GM21529 (cell line): ENCODE measurements around the gene PPP1R12B.
"Not testable (repeated sequence)": the region's sequence is repeated elsewhere in the genome, so short reads cannot be mapped to it uniquely, and the experiment has no call there.

Experiments used
- ATAC-seq: cut with Tn5 transposase; IDR thresholded peaks from one replicate; pipeline ENCODE4 v1.9.1; 2021; ENCODE audit not compliant: unreplicated experiment

Gene PPP1R12B

GRCh38 chr1:202578001-202578504 is 229.6 kb downstream of the PPP1R12B start:
- ATAC-seq, result no peak

- no peak for ATAC-seq
Observed at GRCh38 chr1:202578565-202578964, 230.1 kb downstream of the PPP1R12B start.

- no peak for ATAC-seq
Observed at GRCh38 chr1:202579806-202580205, 231.3 kb downstream of the PPP1R12B start.

GRCh38 chr1:202580619-202581018 is 232.1 kb downstream of the PPP1R12B start:
- no peak for ATAC-seq

DNA sequence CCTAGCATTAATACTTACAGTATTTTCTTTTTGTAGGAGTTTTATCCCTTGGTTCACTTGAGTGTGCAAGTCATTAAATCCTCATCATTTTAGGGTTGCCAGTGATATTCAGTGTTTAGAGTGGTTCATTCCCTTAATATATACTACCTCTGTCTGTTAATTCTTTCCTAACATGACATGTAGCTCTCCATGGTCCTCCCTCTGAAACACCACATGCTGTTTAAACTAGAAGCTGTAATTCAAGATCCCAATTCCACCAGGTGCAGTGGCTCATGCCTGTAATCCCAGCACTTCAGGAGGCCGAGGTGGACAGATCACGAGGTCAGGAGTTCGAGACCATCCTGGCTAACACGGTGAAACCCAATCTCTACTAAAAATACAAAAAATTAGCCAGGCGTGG is 233.9 kb downstream of the PPP1R12B start:
- ATAC-seq, result not testable (repeated sequence)

DNA sequence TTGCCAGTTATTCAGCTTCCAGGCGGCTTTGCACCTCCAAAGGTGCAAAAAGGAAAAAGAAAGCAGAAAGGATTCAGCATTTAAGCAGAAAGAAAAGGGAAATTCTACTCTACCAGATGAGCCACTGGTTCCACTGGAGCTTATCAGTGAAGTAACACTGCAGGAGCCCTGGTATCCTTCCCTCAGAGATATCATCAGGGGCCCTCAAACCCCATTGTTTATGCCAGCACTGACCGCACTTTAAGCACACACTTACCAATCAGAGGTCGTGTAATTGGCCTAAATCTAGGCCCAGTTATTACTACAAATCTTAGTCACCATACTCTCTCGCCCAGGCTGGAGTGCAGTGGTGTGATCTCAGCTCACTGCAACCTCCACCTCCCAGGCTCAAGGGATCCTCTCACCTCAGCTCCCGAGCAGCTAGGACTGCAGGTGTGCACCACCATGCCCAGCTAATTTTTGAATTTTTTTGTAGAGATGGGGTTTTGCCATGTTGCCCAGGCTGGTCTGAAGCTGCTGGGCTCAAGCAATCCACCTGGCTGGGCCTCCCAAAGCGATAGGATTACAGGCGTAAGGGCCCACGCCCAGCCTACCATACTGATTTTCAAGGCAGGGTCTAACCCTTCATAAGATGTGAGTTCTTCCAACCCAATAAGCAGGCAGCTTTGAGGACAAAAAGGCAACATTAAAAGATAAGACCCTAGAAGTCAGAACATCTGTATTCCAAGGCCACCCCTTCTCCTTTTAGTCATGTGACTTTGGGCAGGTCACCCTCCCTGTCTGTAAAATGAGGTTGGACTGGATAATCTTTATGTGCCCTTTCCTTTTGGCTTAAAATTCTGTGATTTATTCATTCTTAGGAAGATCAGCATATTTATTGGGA is 236.4 kb downstream of the PPP1R12B start:
- ATAC-seq, result no peak

GRCh38 chr1:202585590-202585933 is 237.1 kb downstream of the PPP1R12B start:
- no peak for ATAC-seq

- no peak for ATAC-seq
Observed at GRCh38 chr1:202586018-202586821, 237.7 kb downstream of the PPP1R12B start.

DNA sequence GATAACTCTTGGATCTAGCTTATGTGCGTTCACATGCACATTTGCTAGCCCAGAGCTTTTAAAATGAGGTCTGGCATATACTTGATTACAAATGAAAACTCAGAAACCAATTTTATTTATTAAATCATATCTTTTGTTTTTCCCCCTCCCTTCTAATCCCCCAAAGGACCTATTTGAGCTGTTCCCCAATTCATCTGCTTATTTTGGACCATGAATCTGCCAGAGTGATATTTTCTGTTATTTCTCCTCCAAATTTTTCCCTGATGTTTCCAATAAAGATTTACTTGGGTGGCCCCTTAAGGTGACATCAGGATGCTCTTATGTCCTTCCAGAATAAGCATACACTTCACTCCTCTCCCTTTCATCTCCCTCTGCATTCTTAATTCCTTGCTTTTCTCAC is 238.4 kb downstream of the PPP1R12B start:
- ATAC-seq, result no peak

- ATAC-seq, result no peak
Observed at GRCh38 chr1:202587859-202588485, 239.5 kb downstream of the PPP1R12B start.

- no peak for ATAC-seq
Observed at GRCh38 chr1:202588503-202589189, 240.1 kb downstream of the PPP1R12B start.

GRCh38 chr1:202589190-202589930 is 240.9 kb downstream of the PPP1R12B start:
- ATAC-seq, result no peak

GRCh38 chr1:202590126-202590525 is 241.6 kb downstream of the PPP1R12B start:
- ATAC-seq, result no peak

- ATAC-seq, result no peak
Observed at GRCh38 chr1:202590975-202591411, 242.5 kb downstream of the PPP1R12B start.

GRCh38 chr1:202591515-202591914 is 243.0 kb downstream of the PPP1R12B start:
- ATAC-seq, result no peak

GRCh38 chr1:202592146-202592545 is 243.6 kb downstream of the PPP1R12B start:
- no peak for ATAC-seq

GRCh38 chr1:202593845-202594244 is 245.3 kb downstream of the PPP1R12B start:
- no peak for ATAC-seq

DNA sequence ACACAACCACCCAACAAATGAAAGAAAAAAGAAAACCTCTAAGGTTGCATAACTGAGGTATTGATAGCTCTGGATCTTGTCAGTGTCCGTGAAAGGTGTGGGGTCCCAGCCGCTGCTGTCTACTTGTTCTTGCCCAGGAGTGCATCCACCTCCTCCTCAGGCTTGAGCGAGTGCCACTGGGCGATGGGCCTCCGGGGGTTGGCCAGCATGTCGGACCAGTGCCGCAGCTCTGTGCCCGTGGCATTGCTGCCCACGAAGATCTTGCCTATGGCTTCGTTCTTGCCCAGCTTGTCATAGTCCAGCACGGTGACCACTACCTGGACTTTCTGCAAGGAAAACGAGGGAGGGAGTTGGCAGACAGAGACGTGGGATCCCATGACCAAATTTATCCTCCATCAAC is 248.1 kb downstream of the PPP1R12B start:
- ATAC-seq, result no peak

- no peak for ATAC-seq
Observed at GRCh38 chr1:202597090-202597761, 248.7 kb downstream of the PPP1R12B start.
